Muscle of leg (tissue), 11 donors: Measurements from ENCODE around the gene SLC29A2. TPM values are rescaled to one million over a fixed set of nuclear protein-coding genes. Genes with fewer than 3 reads are reported as not detected.

Experiments used
- DNase-seq: peaks from one replicate; pipeline ENCODE4 v3.0.0; 2013
- H3K27ac ChIP-seq: one replicate; pipeline ENCODE4 v1.5.1; 2013; ENCODE audit warnings: mild to moderate bottlenecking, low read length, control low read depth
- H3K27me3 ChIP-seq: one replicate; pipeline ENCODE4 v1.6.1; 2013; ENCODE audit warnings: low read length; ENCODE audit not compliant: control insufficient read depth, insufficient read depth
- H3K36me3 ChIP-seq: one replicate; pipeline ENCODE4 v1.6.1; 2013; ENCODE audit warnings: low read length; ENCODE audit not compliant: control insufficient read depth, insufficient read depth
- H3K4me1 ChIP-seq: one replicate; pipeline ENCODE4 v1.6.1; 2013; ENCODE audit warnings: low read length; ENCODE audit not compliant: control insufficient read depth, insufficient read depth
- H3K4me3 ChIP-seq: one replicate; pipeline ENCODE4 v1.5.1; 2013; ENCODE audit warnings: low read length, control low read depth
- H3K9me3 ChIP-seq: replicated peaks from 2 replicates; pipeline ENCODE4 v1.6.1; 2013; ENCODE audit warnings: low read depth, low read length; ENCODE audit not compliant: control insufficient read depth
- WGBS: methylation state at CpG from one replicate; pipeline ENCODE4 v1.1.5; 2013; ENCODE audit warnings: missing lambda C conversion rate; ENCODE audit not compliant: insufficient coverage; 5-methylcytosine and 5-hydroxymethylcytosine counted together
- polyA plus RNA-seq, 8 donors: library from polyadenylated mRNA; unstranded; fragments of 120-200 nt; gene quantifications; one replicate each; pipeline versions ENCODE4 v1.2.1 to v1.2.3, GENCODE V29; 2013; ENCODE audit warnings: inconsistent platforms in 1 of 8, low replicate concordance in 1 of 8; ENCODE audit not compliant: insufficient read length in 8 of 8, insufficient read depth in 1 of 8
- total RNA-seq: library from RNA; stranded (reverse); fragments of 120-200 nt; gene quantifications from one replicate; pipeline ENCODE4 v1.2.4, GENCODE V29; 2013

SLC29A2 gene
- total and polyA plus RNA-seq, 9 donors: 10.1 to 35.4 (median 27.5) TPM

GRCh38 chr11:66413167-66413566 is 41.6 kb upstream of the SLC29A2 start:
- Histone ChIP-seq H3K9me3 (no peaks in the 10 kb centered on the region), H3K36me3 (no peaks in the 10 kb centered on the region), H3K27me3 (peaks cover 12% of the 10 kb centered on the region), H3K4me3 (no peak overlapping the region), H3K4me1 (peaks cover 12% of the 10 kb centered on the region), H3K27ac (no peak overlapping the region)
- DNase-seq: no peak
- WGBS: 71% methylated on average over 6 of the region's 6 CpGs

DNA sequence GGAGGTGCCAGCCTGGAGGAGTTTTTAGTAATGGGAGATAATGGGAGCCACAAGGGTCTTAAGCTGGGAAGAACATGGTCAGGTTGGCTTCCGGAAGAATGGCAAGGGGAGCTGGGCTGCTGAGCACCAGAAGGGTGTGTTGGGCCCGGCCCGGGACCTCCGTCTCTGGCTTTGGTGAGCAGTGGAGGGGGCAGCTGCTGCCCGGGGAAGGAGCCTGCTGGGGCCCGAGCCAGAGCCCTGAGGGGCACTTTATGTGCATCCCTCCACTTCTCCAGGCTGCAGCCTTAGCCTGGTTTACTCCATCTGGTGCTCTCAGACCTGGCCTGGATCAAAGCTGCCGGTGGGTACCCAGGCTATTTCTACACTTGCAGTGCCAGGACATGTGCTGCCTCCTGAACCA is 40.5 kb upstream of the SLC29A2 start:
- Histone ChIP-seq H3K9me3 (no peaks in the 10 kb centered on the region), H3K27me3 (peaks cover 12% of the 10 kb centered on the region), H3K27ac (no peak overlapping the region), H3K4me1 (peaks cover 10% of the 10 kb centered on the region), H3K4me3 (no peak overlapping the region), H3K36me3 (no peaks in the 10 kb centered on the region)
- WGBS: 81% methylated on average over 5 of the region's 7 CpGs
- no peak for DNase-seq

DNA sequence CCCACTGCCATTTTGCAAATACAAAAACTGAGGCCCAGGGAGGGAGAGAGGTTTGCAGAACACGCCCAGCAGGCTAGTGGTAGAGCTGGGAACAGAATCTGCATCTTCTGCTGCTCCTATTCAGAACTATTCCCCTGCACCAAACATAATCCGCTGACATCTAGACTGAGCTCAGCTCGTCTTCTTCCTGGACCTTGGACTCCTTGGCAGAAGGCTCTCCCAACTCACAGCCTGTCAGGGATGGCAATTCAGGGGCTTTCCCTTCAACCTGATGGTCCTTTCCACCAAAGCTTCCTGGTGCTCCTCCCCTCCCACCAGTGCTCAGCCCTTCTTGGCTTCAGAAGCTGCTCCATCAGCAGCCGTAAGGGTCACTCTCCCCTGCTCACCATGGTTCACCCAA is 39.8 kb upstream of the SLC29A2 start:
- Histone ChIP-seq H3K36me3 (no peaks in the 10 kb centered on the region), H3K27ac (no peak overlapping the region), H3K4me3 (no peak overlapping the region), H3K27me3 (peaks cover 12% of the 10 kb centered on the region), H3K4me1 (peaks cover 10% of the 10 kb centered on the region), H3K9me3 (no peaks in the 10 kb centered on the region)
- WGBS: 61% methylated on average over 3 of the region's 4 CpGs
- no peak for DNase-seq

- Histone ChIP-seq H3K36me3 (no peaks in the 10 kb centered on the region), H3K9me3 (no peaks in the 10 kb centered on the region), H3K27ac (no peak overlapping the region), H3K4me3 (no peak overlapping the region), H3K27me3 (peaks cover 16% of the 10 kb centered on the region), H3K4me1 (peaks cover 10% of the 10 kb centered on the region)
- WGBS: 90% methylated on average over 12 of the region's 12 CpGs
- no peak for DNase-seq
Observed at GRCh38 chr11:66410191-66410590, 38.6 kb upstream of the SLC29A2 start.

- Histone ChIP-seq H3K36me3 (no peaks in the 10 kb centered on the region), H3K9me3 (no peaks in the 10 kb centered on the region), H3K27me3 (peaks cover 16% of the 10 kb centered on the region), H3K4me1 (peaks cover 10% of the 10 kb centered on the region), H3K4me3 (no peak overlapping the region), H3K27ac (no peak overlapping the region)
- DNase-seq: no peak
- WGBS: 38% methylated on average over 6 of the region's 15 CpGs
Observed at GRCh38 chr11:66409226-66409625, 37.7 kb upstream of the SLC29A2 start.

GRCh38 chr11:66408488-66409214 is 37.1 kb upstream of the SLC29A2 start:
- Histone ChIP-seq H3K4me1 (peaks cover 10% of the 10 kb centered on the region), H3K27me3 (peaks cover 13% of the 10 kb centered on the region)
- under 1% methylated on average over 56 of the region's 63 CpGs for WGBS

DNA sequence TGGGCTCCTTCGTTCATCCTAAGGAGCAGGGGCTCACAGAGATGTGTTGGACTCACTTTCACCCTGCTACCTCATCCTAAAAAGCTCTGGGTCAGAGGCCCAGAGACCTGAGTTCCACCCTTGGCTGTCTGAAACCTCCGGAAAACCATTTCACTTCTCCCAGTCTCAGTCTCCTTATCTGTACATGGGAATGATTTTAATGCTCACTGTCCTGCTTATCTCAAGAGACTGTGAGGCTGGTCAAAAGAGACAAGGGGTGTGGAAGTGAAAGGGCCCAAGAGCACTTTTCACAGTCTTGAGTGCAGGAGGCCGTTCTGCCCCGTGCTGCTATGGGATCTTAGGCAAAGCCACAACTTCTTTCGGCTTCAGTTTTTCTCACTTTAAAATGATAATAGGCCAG is 36.1 kb upstream of the SLC29A2 start:
- no peaks in the 10 kb centered on the region for H3K9me3 ChIP-seq

More at GRCh38 chr11:66408488-66409214, 37.1 kb upstream of the SLC29A2 start:
- Histone ChIP-seq H3K36me3 (no peaks in the 10 kb centered on the region), H3K9me3 (no peaks in the 10 kb centered on the region), H3K27ac (no peak overlapping the region), H3K4me3 (peak overlapping the region; percentile 29)
- peak; percentile 90 for DNase-seq

DNA sequence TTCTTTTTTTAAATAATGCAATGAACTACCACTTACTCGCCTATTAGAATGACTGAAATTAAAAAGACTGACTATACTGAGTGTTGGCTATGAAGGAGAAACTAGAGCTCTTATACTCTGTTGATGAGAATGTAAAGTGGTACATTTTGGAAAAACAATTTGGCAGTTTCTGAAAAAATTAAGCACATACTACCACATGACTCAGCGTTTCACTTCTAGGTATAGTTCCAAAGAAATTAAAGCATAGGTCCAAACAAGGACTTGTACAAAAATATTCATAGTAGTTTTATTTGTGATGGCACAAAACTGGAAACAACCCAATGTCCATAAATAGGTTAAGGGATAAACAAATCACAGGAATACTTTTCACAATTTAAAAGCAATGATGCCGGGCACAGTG is 22.4 kb upstream of the SLC29A2 start:
- H3K4me1 ChIP-seq: no peaks in the 10 kb centered on the region
- DNase-seq: no peak
- no peaks in the 10 kb centered on the region for H3K9me3 ChIP-seq
- H3K27ac ChIP-seq: no peak overlapping the region
- no peaks in the 10 kb centered on the region for H3K36me3 ChIP-seq
- no CpG with 5 or more reads among the region's 3 CpGs for WGBS
- peaks cover 10% of the 10 kb centered on the region for H3K27me3 ChIP-seq
- H3K4me3 ChIP-seq: no peak overlapping the region

More for the DNA sequence above, 36.1 kb upstream of the SLC29A2 start:
- Histone ChIP-seq H3K36me3 (no peaks in the 10 kb centered on the region), H3K27me3 (peaks cover 16% of the 10 kb centered on the region), H3K4me3 (no peak overlapping the region), H3K4me1 (peaks cover 10% of the 10 kb centered on the region), H3K27ac (no peak overlapping the region)
- 77% methylated on average over 3 of the region's 5 CpGs for WGBS
- DNase-seq: no peak

- H3K27me3 ChIP-seq: peaks cover 10% of the 10 kb centered on the region
- no peak overlapping the region for H3K4me3 ChIP-seq
- no peak overlapping the region for H3K27ac ChIP-seq
- no CpG with 5 or more reads among the region's 6 CpGs for WGBS
- H3K9me3 ChIP-seq: no peaks in the 10 kb centered on the region
- no peaks in the 10 kb centered on the region for H3K36me3 ChIP-seq
- DNase-seq: no peak
- peaks cover 1% of the 10 kb centered on the region for H3K4me1 ChIP-seq
Observed at GRCh38 chr11:66391322-66391721, 19.8 kb upstream of the SLC29A2 start.

- H3K9me3 ChIP-seq: no peaks in the 10 kb centered on the region
- no peak overlapping the region for H3K4me3 ChIP-seq
- H3K27me3 ChIP-seq: peaks cover 10% of the 10 kb centered on the region
- no peak overlapping the region for H3K27ac ChIP-seq
- peak; percentile 58 for DNase-seq
- WGBS: 28% methylated on average over 7 of the region's 8 CpGs
- no peaks in the 10 kb centered on the region for H3K36me3 ChIP-seq
- peaks cover 5% of the 10 kb centered on the region for H3K4me1 ChIP-seq
Observed at GRCh38 chr11:66388780-66389386, 17.3 kb upstream of the SLC29A2 start.
